Effector memory CD8-positive, alpha-beta T cell (primary cell): Measurements from ENCODE around the gene EID1.
"Not testable (repeated sequence)": the region's sequence is repeated elsewhere in the genome, so short reads cannot be mapped to it uniquely, and the experiment has no call there.

Source experiments
- ATAC-seq: fragments of 150-1000 bp; cut with Tn5 transposase; replicated peaks from 2 replicates; pipeline ENCODE4 v1.10.0; 2021; ENCODE audit warnings: mild to moderate bottlenecking, moderate library complexity
- DNase-seq, 3 experiments: peaks; one replicate each; pipeline ENCODE4 v3.0.0; 2021
- H3K27ac Mint-ChIP-seq, 2 donors: one replicate each; pipeline ENCODE4 v1.8.0; 2022; ENCODE audit warnings: mild to moderate bottlenecking in 2 of 2, mixed read lengths in 2 of 2, moderate library complexity in 2 of 2
- H3K27me3 Mint-ChIP-seq, 2 donors: one replicate each; pipeline ENCODE4 v1.8.0; 2022; ENCODE audit warnings: mixed read lengths in 2 of 2
- H3K36me3 Mint-ChIP-seq: one replicate; pipeline ENCODE4 v1.8.0; 2022; ENCODE audit warnings: mild to moderate bottlenecking, moderate library complexity, mixed read lengths; ENCODE audit not compliant: insufficient read depth
- H3K4me1 Mint-ChIP-seq, 2 donors: one replicate each; pipeline ENCODE4 v1.8.0; 2022; ENCODE audit warnings: low read depth in 2 of 2, mixed read lengths in 2 of 2
- H3K4me3 Mint-ChIP-seq, 2 donors: one replicate each; pipeline ENCODE4 v1.8.0; 2022; ENCODE audit warnings: mild to moderate bottlenecking in 2 of 2, mixed read lengths in 2 of 2, moderate library complexity in 2 of 2
- H3K9me3 Mint-ChIP-seq, 2 donors: one replicate each; pipeline ENCODE4 v1.8.0; 2022; ENCODE audit warnings: mixed read lengths in 2 of 2
- total RNA-seq, 9 experiments: gene quantifications; one replicate each; lab custom pipeline; 2026; lab: John Stamatoyannopoulos, UW

Gene EID1
- 76.6 to 208 (median 135) reads per million in 9 experiments for total RNA-seq

- Mint-ChIP-seq H3K27ac (peak within 1 kb of the TSS; percentile 98 to 99), H3K27me3 (peaks cover 21 to 23% of the 10 kb centered on the region in 2 donors), H3K36me3 (peaks cover 12% of the 10 kb centered on the region), H3K9me3 (no peaks in the 10 kb centered on the region), H3K4me1 (peaks cover 17 to 28% of the 10 kb centered on the region in 2 donors), H3K4me3 (peak within 1 kb of the TSS; percentile 94 to 99)
- DNase-seq (peak; percentile 91 to 93 (median 92)), ATAC-seq (peak; percentile 90)
Measured at GRCh38 chr15:48877630-48878595, at the start of gene EID1. EID1 (plus strand) TSS chr15:48878134; CDS start chr15:48878177, 43 bp downstream.

GRCh38 chr15:48828471-48828870, 49.5 kb upstream of the EID1 start:
- H3K27ac Mint-ChIP-seq = no peak overlapping the region
- ATAC-seq (no peak), DNase-seq (no peak)
- peaks cover 18 to 24% of the 10 kb centered on the region in 2 donors for H3K27me3 Mint-ChIP-seq
- H3K36me3 Mint-ChIP-seq = no peaks in the 10 kb centered on the region
- H3K9me3 Mint-ChIP-seq = peaks cover 5 to 14% of the 10 kb centered on the region in 2 donors
- no peaks in the 10 kb centered on the region for H3K4me1 Mint-ChIP-seq
- H3K4me3 Mint-ChIP-seq = no peak overlapping the region

- H3K4me3 Mint-ChIP-seq = no peak overlapping the region
- H3K4me1 Mint-ChIP-seq = no peaks in the 10 kb centered on the region
- ATAC-seq (no peak), DNase-seq (no peak)
- H3K36me3 Mint-ChIP-seq = no peaks in the 10 kb centered on the region
- peaks cover 23 to 28% of the 10 kb centered on the region in 2 donors for H3K27me3 Mint-ChIP-seq
- peaks cover 5 to 17% of the 10 kb centered on the region in 2 donors for H3K9me3 Mint-ChIP-seq
- no peak overlapping the region for H3K27ac Mint-ChIP-seq
Measured at GRCh38 chr15:48828906-48829305, 49.0 kb upstream of the EID1 start.

- Mint-ChIP-seq H3K27me3 (peaks cover 35 to 59% of the 10 kb centered on the region in 2 donors), H3K9me3 (peaks cover 5 to 17% of the 10 kb centered on the region in 2 donors)
Measured at GRCh38 chr15:48832648-48833047, 45.3 kb upstream of the EID1 start.

GRCh38 chr15:48833526-48834239, 44.3 kb upstream of the EID1 start:
- Mint-ChIP-seq H3K9me3 (peaks cover 5 to 17% of the 10 kb centered on the region in 2 donors), H3K27me3 (peaks cover 44 to 60% of the 10 kb centered on the region in 2 donors), H3K27ac (no peak overlapping the region), H3K36me3 (no peaks in the 10 kb centered on the region), H3K4me1 (no peaks in the 10 kb centered on the region), H3K4me3 (no peak overlapping the region)
- no peak for DNase-seq
- no peak for ATAC-seq

More at GRCh38 chr15:48832648-48833047, 45.3 kb upstream of the EID1 start:
- ATAC-seq (no peak), DNase-seq (no peak)
- Mint-ChIP-seq H3K4me3 (no peak overlapping the region), H3K36me3 (no peaks in the 10 kb centered on the region), H3K27ac (no peak overlapping the region), H3K4me1 (no peaks in the 10 kb centered on the region)

GRCh38 chr15:48834756-48835155, 43.2 kb upstream of the EID1 start:
- Mint-ChIP-seq H3K27ac (no peak overlapping the region), H3K4me3 (no peak overlapping the region), H3K27me3 (peaks cover 39 to 60% of the 10 kb centered on the region in 2 donors), H3K4me1 (no peaks in the 10 kb centered on the region), H3K36me3 (no peaks in the 10 kb centered on the region), H3K9me3 (peaks cover 5 to 17% of the 10 kb centered on the region in 2 donors)
- ATAC-seq (no peak), DNase-seq (no peak)

- H3K27ac Mint-ChIP-seq = no peak overlapping the region
- H3K27me3 Mint-ChIP-seq = peaks cover 2 to 11% of the 10 kb centered on the region in 2 donors
- H3K4me3 Mint-ChIP-seq = no peak overlapping the region
- no peaks in the 10 kb centered on the region for H3K36me3 Mint-ChIP-seq
- no peaks in the 10 kb centered on the region for H3K4me1 Mint-ChIP-seq
- ATAC-seq (no peak), DNase-seq (no peak)
- H3K9me3 Mint-ChIP-seq = no peaks in the 10 kb centered on the region
Measured at GRCh38 chr15:48842501-48842900, 35.4 kb upstream of the EID1 start.

- no peak for ATAC-seq
Measured at GRCh38 chr15:48845123-48845522, 32.8 kb upstream of the EID1 start.

GRCh38 chr15:48850648-48851047, 27.3 kb upstream of the EID1 start:
- Mint-ChIP-seq H3K4me3 (no peak overlapping the region), H3K9me3 (no peaks in the 10 kb centered on the region), H3K36me3 (no peaks in the 10 kb centered on the region), H3K4me1 (no peaks in the 10 kb centered on the region), H3K27ac (no peak overlapping the region), H3K27me3 (peaks cover 14 to 22% of the 10 kb centered on the region in 2 donors)
- DNase-seq (no peak), ATAC-seq (no peak)

More at GRCh38 chr15:48845123-48845522, 32.8 kb upstream of the EID1 start:
- no peaks in the 10 kb centered on the region for H3K9me3 Mint-ChIP-seq
- peaks cover 7 to 13% of the 10 kb centered on the region in 2 donors for H3K27me3 Mint-ChIP-seq
- H3K27ac Mint-ChIP-seq = no peak overlapping the region
- no peak for DNase-seq
- no peaks in the 10 kb centered on the region for H3K36me3 Mint-ChIP-seq
- H3K4me1 Mint-ChIP-seq = no peaks in the 10 kb centered on the region
- no peak overlapping the region for H3K4me3 Mint-ChIP-seq

- ATAC-seq (no peak), DNase-seq (no peak)
- H3K27ac Mint-ChIP-seq = no peak overlapping the region
- no peaks in the 10 kb centered on the region for H3K4me1 Mint-ChIP-seq
- H3K4me3 Mint-ChIP-seq = no peak overlapping the region
- no peaks in the 10 kb centered on the region for H3K36me3 Mint-ChIP-seq
- peaks cover 14 to 22% of the 10 kb centered on the region in 2 donors for H3K27me3 Mint-ChIP-seq
- H3K9me3 Mint-ChIP-seq = no peaks in the 10 kb centered on the region
Measured at GRCh38 chr15:48851956-48852355, 26.0 kb upstream of the EID1 start.

- H3K27me3 Mint-ChIP-seq = peaks cover 8 to 14% of the 10 kb centered on the region in 2 donors
- H3K4me1 Mint-ChIP-seq, H3K4me3 Mint-ChIP-seq, ATAC-seq, H3K9me3 Mint-ChIP-seq, DNase-seq, H3K36me3 Mint-ChIP-seq, H3K27ac Mint-ChIP-seq: not testable (repeated sequence)
Measured at GRCh38 chr15:48854434-48854833, 23.5 kb upstream of the EID1 start.

GRCh38 chr15:48855501-48856440, 22.2 kb upstream of the EID1 start:
- no peak overlapping the region for H3K27ac Mint-ChIP-seq
- no peaks in the 10 kb centered on the region for H3K36me3 Mint-ChIP-seq
- H3K4me3 Mint-ChIP-seq = no peak overlapping the region
- H3K9me3 Mint-ChIP-seq = no peaks in the 10 kb centered on the region
- peaks cover 6 to 10% of the 10 kb centered on the region in 2 donors for H3K27me3 Mint-ChIP-seq
- no peaks in the 10 kb centered on the region for H3K4me1 Mint-ChIP-seq
- ATAC-seq = no peak
- no peak for DNase-seq
